ENCODE data around the gene P2RY6.

Gene P2RY6

GRCh38 chr11:73320763-73321603 lies 48.8 kb downstream of the P2RY6 start:
- DNase-seq = no peak

- DNase-seq = no peak
Observed at GRCh38 chr11:73321604-73322381, 49.7 kb downstream of the P2RY6 start.

- no peak for DNase-seq
Observed at GRCh38 chr11:73322382-73323306, 50.5 kb downstream of the P2RY6 start.

- no peak for DNase-seq
Observed at GRCh38 chr11:73323464-73323863, 51.3 kb downstream of the P2RY6 start.

GRCh38 chr11:73324116-73324515 lies 52.0 kb downstream of the P2RY6 start:
- no peak for DNase-seq

- no peak for DNase-seq
Observed at GRCh38 chr11:73324665-73325035, 52.5 kb downstream of the P2RY6 start.

DNA sequence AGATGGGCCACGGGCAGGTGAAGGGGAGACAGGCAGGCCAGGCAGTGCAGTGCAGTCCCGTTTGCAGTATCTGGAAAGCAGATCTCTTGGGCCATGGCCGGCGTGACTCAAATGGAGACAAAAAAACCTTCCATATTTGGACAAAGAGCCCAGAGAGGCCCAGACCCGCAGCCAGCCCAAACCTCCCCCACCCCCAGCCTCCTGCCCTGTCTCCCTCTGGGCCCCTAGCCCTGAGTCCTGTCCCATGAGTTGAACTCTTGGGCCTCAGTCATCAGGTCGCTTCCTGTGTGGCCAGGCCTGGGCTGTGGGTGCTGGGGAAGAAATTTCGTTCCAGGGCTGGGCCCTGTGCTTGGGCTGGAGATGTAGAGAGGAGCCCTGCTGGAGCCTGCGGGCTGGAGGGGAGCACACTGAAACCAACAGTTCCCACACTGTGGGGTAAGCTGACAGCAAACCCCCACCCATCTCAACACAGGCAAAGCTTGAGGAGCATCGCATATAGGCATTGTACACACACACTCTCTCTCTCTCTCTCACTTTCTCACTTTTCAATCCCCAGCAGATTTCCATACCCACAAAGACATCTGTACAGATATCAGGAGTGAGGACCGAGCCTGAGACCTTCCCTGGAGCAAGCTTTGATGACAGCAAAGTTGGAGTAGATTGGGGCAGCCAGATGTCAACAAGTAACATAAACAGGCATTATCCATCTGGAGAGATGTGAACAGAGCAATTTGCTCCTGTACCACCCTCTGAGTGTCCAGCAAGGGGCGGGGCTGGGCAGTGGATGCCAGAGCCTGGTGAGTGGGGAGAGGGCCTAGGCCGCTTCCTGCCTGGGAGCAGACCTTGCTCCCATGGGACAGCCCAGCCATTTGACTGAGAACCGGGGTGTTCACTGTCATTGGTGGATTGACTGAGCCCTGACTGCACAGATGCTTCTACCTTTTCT lies 53.2 kb downstream of the P2RY6 start:
- no peak for DNase-seq

DNA sequence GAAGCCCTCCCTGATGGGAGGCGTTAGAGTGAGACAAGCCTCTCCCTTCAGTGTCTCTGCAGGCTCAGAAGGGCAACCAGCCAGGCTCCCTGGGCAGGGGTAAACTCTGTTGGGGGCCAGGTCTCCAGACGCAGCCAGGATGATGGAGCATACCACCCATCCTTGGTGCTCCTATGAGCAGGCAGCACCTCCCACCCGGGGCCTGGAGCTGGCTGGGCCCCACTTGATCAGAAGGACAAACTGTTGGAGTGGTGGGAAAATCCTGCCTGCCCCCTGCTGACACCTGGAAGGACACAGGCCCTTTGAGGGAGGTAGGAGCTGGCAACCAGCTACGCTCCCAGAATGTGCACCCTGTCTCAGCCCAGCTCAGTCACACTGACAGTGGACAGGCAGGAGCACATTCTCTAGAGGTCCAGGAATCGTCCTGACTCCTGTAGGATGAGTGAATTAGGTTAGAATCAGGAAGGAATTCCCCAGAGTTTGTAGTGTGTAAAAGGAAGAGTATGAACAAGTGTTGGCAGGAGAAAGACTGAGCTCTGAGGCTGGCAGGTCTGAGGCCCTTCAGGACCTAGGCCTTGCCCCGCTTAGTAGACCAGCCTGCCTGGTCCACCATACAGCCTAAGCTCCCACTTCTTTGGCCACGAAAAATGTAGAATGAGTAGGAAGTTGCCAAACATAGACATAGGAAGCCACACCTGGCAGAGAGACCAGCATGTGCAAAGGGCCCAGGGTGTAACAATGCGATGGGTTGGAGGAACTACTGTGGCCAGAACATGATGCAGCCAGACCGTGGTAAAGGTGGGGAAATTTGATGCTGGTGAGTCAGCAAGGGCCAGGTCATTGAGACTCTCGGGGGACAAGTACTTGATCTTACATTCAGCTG lies 55.0 kb downstream of the P2RY6 start:
- DNase-seq = no peak

DNA sequence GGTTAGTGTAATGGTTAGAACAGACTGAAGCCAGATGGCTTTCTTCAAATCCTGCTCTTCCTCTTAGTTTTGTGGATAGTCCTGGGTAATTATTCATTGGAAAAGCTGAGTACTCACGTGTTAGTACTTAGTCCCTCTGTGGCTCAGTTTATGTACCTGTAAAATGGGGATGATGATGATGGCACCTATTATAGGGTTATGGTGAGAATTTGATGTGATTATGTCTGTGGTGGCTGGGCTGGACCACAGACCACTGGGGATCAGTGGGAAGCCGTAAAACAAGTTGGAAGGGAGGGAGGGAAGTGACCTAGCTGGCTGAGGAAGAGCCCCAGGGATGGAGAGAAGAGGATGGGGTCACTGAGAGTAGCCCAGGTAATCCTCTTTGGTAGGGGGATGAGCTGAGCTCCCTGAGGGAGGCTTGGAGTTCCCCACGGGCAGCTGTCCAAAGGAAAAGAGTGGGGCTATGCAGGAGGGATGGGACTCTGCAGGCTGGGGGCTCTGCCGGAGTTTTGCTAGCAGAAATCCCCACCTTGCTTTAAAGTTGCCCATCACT lies 55.8 kb downstream of the P2RY6 start:
- DNase-seq = no peak

DNA sequence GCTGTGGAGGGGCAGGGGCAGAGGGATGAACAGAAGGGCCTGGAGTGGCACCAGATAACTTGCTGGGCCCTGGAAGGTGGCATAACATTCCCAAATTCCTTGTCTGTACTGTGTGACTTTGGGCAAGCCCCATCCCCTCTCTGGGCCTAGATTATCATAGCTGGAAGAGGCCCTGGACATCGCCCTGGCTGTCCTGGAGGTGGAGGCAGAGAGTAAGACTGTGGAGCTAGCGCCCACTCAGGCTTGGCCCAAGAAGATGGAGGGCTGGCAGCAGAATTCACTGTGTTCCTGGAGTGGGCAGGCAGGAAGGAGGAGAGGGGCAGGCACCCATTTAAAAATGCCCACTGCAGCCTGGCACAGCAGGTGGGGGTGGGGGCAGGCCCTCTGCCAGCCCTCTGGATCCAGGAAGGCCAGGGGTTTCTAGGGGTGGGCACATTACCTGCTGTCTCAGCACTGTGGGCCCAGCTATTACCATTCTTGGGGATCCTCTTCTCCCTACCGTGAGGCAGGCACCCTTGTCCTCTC lies 58.5 kb downstream of the P2RY6 start:
- DNase-seq = no peak

DNA sequence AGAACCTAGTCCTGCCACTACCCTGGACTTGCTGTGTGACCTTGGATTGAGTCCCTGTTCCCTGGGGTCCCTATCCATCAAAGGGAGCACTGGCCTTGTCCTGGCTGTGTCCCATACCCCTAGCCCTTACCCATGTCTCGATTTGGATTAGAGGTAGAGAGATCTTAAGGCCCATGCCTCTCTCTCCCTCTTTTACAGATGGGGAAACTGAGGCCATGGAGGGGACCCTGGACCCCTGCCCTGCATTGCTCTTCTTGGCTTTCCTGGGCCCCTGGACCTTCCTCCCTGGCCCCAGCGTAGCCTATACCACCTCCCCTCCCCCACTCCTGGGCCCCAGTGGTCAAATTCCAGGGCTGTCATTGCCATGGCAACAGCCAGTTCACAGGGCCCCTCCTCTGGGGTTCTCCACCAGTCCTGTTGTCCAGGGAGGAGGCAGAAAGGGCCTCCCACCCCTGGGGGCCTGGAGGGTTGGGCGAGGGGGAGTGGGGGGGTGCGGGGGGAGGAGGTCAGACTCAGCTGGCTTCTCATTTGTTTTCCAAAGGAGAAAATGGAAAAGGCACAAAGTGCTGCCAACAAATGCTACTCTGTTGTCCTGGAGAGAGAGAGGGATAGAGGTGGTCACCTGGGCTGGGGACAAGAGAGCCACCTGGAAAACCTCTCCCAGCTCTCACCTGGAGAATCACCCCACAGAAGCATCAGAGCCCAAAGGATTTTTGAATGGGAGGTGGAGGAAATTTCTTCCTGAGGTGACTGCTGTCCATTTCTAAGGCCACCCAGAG lies 59.2 kb downstream of the P2RY6 start:
- no peak for DNase-seq

DNA sequence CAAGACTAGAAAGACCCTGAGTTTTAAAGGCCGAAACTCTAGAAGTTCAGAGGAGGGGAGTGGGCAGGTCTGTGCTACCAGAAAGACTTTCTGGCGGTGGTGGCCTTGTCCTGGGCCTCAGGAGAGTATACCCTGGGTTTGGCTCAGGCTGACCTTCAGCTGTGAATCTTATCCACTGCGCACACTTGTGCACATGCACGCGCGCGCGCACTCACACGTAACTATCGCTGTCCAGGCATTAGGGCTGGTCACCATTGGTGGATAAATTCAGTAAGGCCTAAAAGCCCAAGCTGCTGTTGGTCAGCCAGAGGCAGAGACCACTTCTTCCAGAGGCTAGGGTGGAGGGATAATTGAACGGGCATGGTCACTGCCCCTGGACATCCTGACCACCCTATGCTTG lies 61.0 kb downstream of the P2RY6 start:
- no peak for DNase-seq

DNA sequence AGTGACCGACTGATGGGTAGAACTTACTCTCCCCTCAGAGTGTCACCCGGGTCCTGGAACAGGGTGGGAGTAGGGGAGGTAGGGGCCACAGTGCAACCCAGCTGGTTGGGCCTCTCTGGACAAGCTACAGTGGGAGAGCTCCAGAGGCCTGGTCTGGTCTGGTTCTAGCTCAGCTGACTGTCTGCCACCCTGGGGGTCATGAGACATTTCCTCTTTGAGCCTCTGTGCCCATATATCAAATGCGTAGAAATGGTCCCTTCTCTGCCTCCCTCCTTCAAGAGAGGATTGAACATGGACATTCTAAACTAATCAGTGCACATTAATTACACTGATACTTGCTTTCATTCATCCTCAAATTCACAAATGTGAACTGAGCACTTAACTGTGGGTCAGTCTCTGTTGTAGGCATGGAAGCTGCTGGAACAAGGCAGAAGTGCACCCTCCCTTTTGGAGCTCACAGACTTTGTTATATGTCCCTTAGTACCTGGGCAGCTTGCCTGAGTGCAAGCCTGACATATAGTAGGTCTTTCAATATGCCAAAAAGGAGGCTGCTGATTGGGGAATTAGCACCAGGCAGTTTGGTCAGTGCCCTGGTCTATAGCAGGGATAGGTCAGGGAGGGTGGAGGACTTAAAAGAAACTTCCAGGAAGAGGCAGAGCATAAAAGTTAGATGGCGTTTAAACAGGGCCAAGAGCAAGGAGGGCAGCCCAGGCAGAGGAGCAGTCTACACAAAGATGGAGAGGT lies 61.7 kb downstream of the P2RY6 start:
- no peak for DNase-seq

GRCh38 chr11:73334384-73335203 lies 62.5 kb downstream of the P2RY6 start:
- peak; percentile 47 for DNase-seq

DNA sequence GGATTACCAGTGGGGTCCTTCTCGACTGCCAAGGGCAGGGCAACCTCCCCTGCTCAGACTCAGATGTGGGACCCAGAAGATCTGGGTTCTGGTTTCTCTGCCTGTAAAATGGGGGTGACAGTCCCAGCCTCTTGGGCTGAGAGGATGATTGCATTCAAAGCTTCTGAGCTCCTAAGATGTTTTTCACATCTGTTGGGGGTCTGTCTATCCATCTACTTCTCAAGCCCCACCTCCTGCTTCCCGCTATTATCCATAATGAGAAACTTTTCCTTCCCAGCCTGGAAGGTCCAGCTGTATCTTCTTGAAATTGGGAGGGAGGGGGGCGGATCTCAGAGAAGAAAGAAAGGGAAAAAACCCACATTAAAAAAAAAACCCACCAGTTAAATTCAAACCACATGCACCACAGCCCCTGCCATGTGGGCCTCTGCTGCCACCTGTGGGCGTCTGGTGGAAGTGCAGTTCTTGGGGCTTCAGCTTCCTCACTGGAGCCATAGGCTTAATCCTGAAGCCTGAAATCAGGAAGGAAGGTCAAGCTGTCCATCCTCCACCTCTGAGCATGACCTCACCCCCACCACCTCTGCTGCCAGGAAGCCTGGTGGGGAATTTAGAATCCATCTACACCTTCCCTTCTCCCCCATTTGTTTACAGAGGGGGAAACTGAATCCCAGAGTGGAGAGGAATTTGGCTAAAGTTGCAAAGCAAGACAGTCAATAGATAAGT lies 63.2 kb downstream of the P2RY6 start:
- DNase-seq = no peak

DNA sequence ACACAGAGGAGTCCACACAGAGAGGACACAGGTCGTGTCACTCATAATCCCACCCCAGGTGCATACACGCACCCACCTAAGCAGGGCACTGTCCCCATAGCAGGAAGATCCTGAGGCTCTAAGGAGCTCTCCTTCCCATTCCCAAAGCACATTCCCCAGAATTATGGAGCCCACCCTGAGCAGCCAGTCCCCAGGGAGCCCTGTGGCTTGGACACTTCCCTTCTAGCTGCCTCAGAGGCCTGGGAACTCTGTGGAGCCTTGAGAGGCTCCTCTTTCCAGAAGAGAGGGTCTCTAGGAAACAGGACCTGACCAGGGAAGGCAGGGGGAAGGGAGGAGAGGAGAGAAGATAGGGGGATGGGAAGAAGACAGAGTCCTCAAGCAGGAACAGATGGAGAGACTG lies 65.7 kb downstream of the P2RY6 start:
- DNase-seq = no peak

DNA sequence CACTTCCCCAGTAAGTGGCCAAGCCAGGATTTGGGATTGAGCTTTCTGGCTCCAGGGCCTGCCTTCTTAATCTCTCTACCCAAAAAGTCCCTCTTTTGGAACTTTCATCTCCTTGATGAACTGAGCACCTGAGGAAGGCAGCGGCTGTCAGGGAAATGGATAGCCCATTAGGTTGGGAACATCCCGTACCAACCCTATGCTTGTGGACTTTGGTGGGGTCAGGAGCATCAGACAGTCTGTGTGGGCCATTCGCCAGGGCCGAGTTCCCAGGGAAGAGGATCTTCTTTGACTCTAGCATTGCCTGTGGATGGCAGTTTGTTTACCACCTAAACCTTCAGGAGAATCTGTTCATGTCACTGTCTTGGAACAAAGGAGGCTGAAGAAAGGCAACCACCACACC lies 66.1 kb downstream of the P2RY6 start:
- no peak for DNase-seq
